Lower lobe of right lung (tissue), 2 donors: ENCODE results near the gene CYP24A1. TPM values are rescaled to one million over a fixed set of nuclear protein-coding genes. Genes with fewer than 3 reads are reported as not detected.

Experiments used
- ATAC-seq, 2 donors: fragments of 200-7000 bp; cut with Tn5 transposase; one replicate each; pipeline ENCODE4 v1.9.1; 2020 to 2022; ENCODE audit warnings: mild to moderate bottlenecking in 2 of 2, moderate library complexity in 2 of 2
- DNase-seq: peaks from one replicate; pipeline ENCODE4 v3.0.0-alpha.2; 2020
- H3K27ac ChIP-seq: fragments of 200-600 bp; one replicate; pipeline ENCODE4 v1.8.0; 2022
- H3K27me3 ChIP-seq: fragments of 200-600 bp; one replicate; pipeline ENCODE4 v1.8.0; 2022; ENCODE audit warnings: low read depth
- H3K36me3 ChIP-seq: fragments of 200-600 bp; one replicate; pipeline ENCODE4 v1.8.0; 2022; ENCODE audit warnings: mild to moderate bottlenecking
- H3K4me1 ChIP-seq: fragments of 200-600 bp; one replicate; pipeline ENCODE4 v1.8.0; 2022
- H3K4me3 ChIP-seq: fragments of 200-600 bp; one replicate; pipeline ENCODE4 v1.8.0; 2022; ENCODE audit warnings: mild to moderate bottlenecking
- H3K9me3 ChIP-seq: fragments of 200-600 bp; one replicate; pipeline ENCODE4 v1.8.0; 2022
- CTCF ChIP-seq: fragments of 200-600 bp; IDR thresholded peaks from one replicate; pipeline ENCODE4 v1.8.0; 2022; ENCODE audit warnings: antibody characterized with exemption, mild to moderate bottlenecking
- intact Hi-C: fragments of 100-400 bp; cut with DNase I; formaldehyde crosslinking; loops from one replicate; pipeline ENCODE4 v1.11.0; 2022
- total RNA-seq: library from RNA; stranded (reverse); fragmentation: NEBNext Ultra II Directional; extraction: Animal tissue kit (Norgen Biotek cat#: 25700); gene quantifications from one replicate; pipeline ENCODE4 v1.2.1, GENCODE V29; 2021
- donor health status: DM: no; HTN: yes; CAD: no; lungs with severe emphysema.

CYP24A1 gene
- total RNA-seq, 1 donor from 2014 or later = 0.21 TPM

- H3K36me3 ChIP-seq = no peaks in the 10 kb centered on the region
- H3K4me3 ChIP-seq = no peak overlapping the region
- no peak for TF ChIP-seq CTCF
- peaks cover 4% of the 10 kb centered on the region for H3K27me3 ChIP-seq
- H3K4me1 ChIP-seq = no peaks in the 10 kb centered on the region
- H3K27ac ChIP-seq = no peak overlapping the region
- no peak for DNase-seq
- ATAC-seq = no peak
- intact Hi-C loops = no loop called here
- H3K9me3 ChIP-seq = no peaks in the 10 kb centered on the region
These were observed 33.3 kb downstream of the CYP24A1 start for GRCh38 chr20:54140486-54140885.

DNA sequence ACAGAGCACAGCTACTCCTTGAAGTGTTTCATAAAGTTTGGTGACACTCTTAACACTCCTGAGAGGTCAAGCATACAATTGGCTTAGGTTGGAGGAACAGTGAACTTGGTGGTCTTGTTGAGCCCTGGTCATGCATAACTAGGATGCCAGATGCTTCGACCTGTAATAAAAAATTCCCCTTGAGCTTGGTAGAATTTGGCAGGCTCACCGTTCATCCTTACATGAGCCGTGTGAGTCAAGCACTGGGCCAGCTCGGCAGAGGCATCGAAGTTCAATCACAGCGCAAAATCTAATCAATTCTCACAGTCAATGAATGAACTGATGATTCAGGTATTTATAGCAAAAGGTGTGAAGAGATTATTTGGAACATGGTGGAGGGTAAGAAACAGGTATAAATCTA, 33.7 kb downstream of the CYP24A1 start:
- TF ChIP-seq CTCF = no peak
- H3K4me1 ChIP-seq = no peaks in the 10 kb centered on the region
- H3K27ac ChIP-seq = no peak overlapping the region
- DNase-seq (no peak), ATAC-seq (no peak)
- H3K27me3 ChIP-seq = peaks cover 4% of the 10 kb centered on the region
- H3K4me3 ChIP-seq = no peak overlapping the region
- H3K36me3 ChIP-seq = no peaks in the 10 kb centered on the region
- H3K9me3 ChIP-seq = no peaks in the 10 kb centered on the region
- intact Hi-C loops = no loop called here

GRCh38 chr20:54139188-54139587, 34.6 kb downstream of the CYP24A1 start:
- Histone ChIP-seq H3K4me1 (no peaks in the 10 kb centered on the region), H3K27ac (no peak overlapping the region), H3K36me3 (no peaks in the 10 kb centered on the region), H3K4me3 (no peak overlapping the region), H3K27me3 (peaks cover 3% of the 10 kb centered on the region), H3K9me3 (no peaks in the 10 kb centered on the region)
- intact Hi-C loops = no loop called here
- ATAC-seq (no peak), DNase-seq (no peak)
- no peak for TF ChIP-seq CTCF

DNA sequence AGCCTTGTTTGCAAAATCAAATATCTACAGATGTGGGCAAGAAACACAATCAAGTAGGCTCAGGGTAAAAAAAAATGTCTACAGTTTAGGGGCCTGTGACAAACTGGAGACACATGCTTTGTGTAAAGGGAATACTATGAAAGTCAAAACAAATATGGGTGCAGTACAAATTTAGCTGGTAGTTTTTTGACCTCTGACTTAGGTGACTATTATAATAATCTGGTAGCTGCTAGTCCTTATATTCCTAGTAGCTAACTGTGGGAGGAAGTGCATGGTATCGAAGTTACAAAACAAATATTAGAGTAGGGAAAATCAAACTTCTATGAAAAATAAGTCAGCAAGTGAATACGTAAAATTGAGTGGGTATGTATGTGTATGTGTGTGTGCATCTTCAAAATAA, 35.4 kb downstream of the CYP24A1 start:
- no peak for ATAC-seq
- Histone ChIP-seq H3K27me3 (no peaks in the 10 kb centered on the region), H3K4me1 (peaks cover 2% of the 10 kb centered on the region), H3K9me3 (no peaks in the 10 kb centered on the region), H3K27ac (no peak overlapping the region), H3K36me3 (no peaks in the 10 kb centered on the region), H3K4me3 (no peak overlapping the region)
- DNase-seq = no peak
- intact Hi-C loops = no loop called here
- no peak for TF ChIP-seq CTCF

DNA sequence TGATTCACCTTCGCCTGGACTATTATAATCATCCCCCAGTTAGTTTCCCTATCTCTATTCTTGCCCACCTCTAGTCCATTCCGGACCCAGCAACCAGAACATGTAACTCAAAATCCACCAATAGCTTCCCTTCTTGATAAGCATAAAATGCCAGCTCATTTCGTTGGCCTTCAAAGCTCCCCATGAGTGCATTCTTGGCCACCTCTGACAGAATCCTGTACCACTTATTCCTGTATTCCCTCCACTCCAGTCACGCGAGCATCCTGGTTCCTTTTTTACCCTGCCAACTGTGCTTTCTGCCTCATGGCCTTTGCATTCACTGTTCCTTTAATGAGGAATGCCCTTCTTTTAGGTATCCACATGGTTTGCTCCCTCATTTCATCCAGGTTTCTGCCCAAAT, 36.7 kb downstream of the CYP24A1 start:
- ATAC-seq = no peak
- DNase-seq = no peak

More for the DNA sequence above, 36.7 kb downstream of the CYP24A1 start:
- H3K27me3 ChIP-seq = no peaks in the 10 kb centered on the region
- H3K27ac ChIP-seq = no peak overlapping the region
- H3K36me3 ChIP-seq = no peaks in the 10 kb centered on the region
- intact Hi-C loops = no loop called here
- TF ChIP-seq CTCF = no peak
- no peaks in the 10 kb centered on the region for H3K9me3 ChIP-seq
- H3K4me3 ChIP-seq = no peak overlapping the region
- H3K4me1 ChIP-seq = peaks cover 13% of the 10 kb centered on the region
